AG04450 (cell line): ENCODE measurements around the gene UFSP1. TPM values are rescaled to one million over a fixed set of nuclear protein-coding genes. Genes with fewer than 3 reads are reported as not detected.

Experiments used
- CTCF ChIA-PET: fragments of 300-600, 350-600 bp; formaldehyde crosslinking; extraction: SDS; loops from one replicate; lab custom pipeline; 2022; ENCODE audit warnings: antibody characterized with exemption, inconsistent platforms; lab: Charles Lee
- POLR2A ChIA-PET: fragments of 350-600 bp; formaldehyde crosslinking; extraction: SDS; loops from one replicate; lab custom pipeline; 2021; ENCODE audit warnings: antibody characterized with exemption, inconsistent platforms; lab: Yijun Ruan, JAX
- DNase-seq: peaks from one replicate; pipeline ENCODE4 v3.0.0-alpha.2; 2011; ENCODE audit warnings: low read depth, low spot score
- H3K27ac ChIP-seq: one replicate; pipeline ENCODE4 v1.5.1; 2012; ENCODE audit warnings: low read depth, low read length, control low read depth
- H3K27me3 ChIP-seq: one replicate; pipeline ENCODE4 v1.6.0; 2012; ENCODE audit warnings: low read length; ENCODE audit not compliant: control insufficient read depth, insufficient read depth
- H3K4me3 ChIP-seq: 2 replicates; pipeline ENCODE4 v1.5.1; 2011; ENCODE audit warnings: mild to moderate bottlenecking, low read depth, low read length, control low read depth
- H3K9me3 ChIP-seq: 2 replicates; pipeline ENCODE4 v1.5.1; 2012; ENCODE audit warnings: low read length; ENCODE audit not compliant: control insufficient read depth, insufficient read depth
- CTCF ChIP-seq: IDR thresholded peaks from 2 replicates; pipeline ENCODE4 v1.5.1; 2011; ENCODE audit warnings: low read depth, low read length, control low read depth, inconsistent platforms
- polyA plus RNA-seq: library from polyadenylated mRNA; depleted of rRNA; stranded (reverse); fragments of >200 nt; gene quantifications from 2 replicates; pipeline ENCODE4 v1.2.3, GENCODE V29; 2011

The UFSP1 gene
- polyA plus RNA-seq, 1 experiment: 0.48 TPM

DNA sequence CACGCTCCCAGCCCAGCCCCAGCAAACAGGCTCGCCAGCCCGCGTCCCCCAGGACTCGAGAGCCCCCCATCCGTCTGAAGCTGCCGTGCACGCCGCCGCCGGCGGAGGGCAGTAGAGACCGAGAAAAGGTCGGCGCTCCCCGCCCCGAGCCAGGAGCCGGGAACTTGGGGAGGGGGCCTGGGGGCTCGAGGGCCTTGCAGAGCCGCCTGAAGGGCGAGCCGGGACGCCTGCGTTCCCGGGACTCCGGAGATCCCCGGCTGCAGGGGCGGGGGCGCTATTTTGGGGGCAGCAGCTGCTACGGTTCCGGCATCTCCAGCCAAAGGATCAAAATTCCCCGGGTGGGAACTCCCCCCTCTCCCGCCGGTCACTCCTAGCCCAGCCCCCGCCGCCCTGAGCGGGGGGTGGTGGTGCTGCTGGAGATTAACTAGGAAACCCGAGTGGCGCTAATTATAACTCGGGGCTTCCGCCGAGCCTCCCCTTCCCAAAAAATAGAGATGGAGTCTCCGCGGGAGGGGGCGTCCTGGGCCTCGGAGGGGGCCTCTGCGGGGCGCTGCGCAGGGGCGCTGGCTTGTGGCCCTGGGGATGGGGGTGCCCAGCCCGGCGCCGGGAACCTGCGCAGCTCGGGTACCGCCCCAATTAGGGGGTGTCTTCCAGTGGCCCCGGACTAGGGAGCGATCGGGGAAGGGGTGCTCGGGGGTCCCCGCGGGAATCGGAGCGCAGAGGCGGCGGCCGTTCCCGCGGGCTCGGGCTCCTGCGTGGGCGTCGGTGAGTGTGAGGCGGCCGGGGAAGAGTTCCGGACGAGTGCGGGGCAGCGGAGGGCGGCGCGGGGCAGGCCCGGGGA is 5.6 kb upstream of the UFSP1 start:
- H3K9me3 ChIP-seq: no peaks in the 10 kb centered on the region; the same call in 1 of the 2 replicates
- ChIA-PET CTCF (interaction anchor here (0.6 to 1.6 kb wide), 9 partner anchors 10 to 387 kb away, joined by 3 to 7 read pairs (median 3); no protein-coding TSS in a partner anchor), POLR2A (interaction anchor here (0.6 kb wide), 1 partner anchor 190 kb away, joined by 10 read pairs; no protein-coding TSS in a partner anchor)
- no peak overlapping the region for H3K27ac ChIP-seq
- peak; percentile 79 for TF ChIP-seq CTCF
- peaks cover 26% of the 10 kb centered on the region for H3K27me3 ChIP-seq
- DNase-seq: no peak
- H3K4me3 ChIP-seq: peak overlapping the region; percentile 44

DNA sequence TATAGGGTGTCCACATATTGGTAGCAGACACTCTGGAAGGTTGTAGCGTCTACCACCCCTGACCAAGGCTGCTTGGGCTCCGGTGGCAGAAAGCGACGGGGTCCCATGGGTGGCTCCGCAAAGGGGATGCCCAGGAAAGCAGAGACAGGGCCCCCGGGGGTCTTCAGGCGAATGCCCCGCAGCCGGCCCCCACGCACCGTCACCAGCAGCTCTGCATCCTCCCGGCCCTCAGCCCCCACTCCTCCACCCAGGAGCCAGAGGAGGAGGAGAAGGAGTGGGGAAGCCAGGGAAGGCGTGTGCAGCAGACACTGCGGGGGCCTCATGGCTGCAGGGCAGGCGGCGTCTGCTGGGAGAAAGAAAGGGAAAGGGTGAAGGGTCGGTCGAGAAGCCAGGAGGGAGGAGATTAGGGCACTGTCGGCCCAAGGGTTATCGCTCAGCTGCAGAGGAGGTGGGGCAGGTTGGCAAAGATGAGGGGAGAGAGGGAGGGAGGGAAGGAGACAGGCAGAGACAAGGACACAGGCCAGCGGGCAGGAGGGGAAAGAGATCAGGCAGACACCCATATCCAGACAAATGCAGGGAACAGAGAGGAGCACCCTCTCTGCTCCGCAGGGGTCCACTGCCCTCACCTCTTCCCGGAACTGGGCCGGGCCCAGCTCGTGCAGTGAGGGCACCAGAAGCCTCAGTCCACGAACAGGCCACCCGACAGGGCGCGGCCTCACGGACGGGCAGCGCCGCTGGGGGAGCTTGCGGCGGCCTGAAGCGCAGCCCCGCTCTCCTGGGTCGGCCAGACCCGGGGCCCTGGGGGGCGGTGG is 4.6 kb upstream of the UFSP1 start:
- ChIA-PET POLR2A (no interaction called here), CTCF (interaction anchor here (0.6 to 1.6 kb wide), 9 partner anchors 11 to 388 kb away, joined by 3 to 7 read pairs (median 3); no protein-coding TSS in a partner anchor)
- no peak overlapping the region for H3K27ac ChIP-seq
- H3K4me3 ChIP-seq: no peak overlapping the region
- H3K27me3 ChIP-seq: peaks cover 26% of the 10 kb centered on the region
- no peak for DNase-seq
- H3K9me3 ChIP-seq: no peaks in the 10 kb centered on the region; the same call in 1 of the 2 replicates
- TF ChIP-seq CTCF: no peak

GRCh38 chr7:100893318-100893895 is 3.9 kb upstream of the UFSP1 start:
- ChIA-PET POLR2A (no interaction called here), CTCF (interaction anchor here (0.6 to 1.1 kb wide), 2 partner anchors 184 to 351 kb away, joined by 3 to 6 read pairs; no protein-coding TSS in a partner anchor)
- no peaks in the 10 kb centered on the region; the same call in 1 of the 2 replicates for H3K9me3 ChIP-seq
- H3K27me3 ChIP-seq: peaks cover 26% of the 10 kb centered on the region
- H3K27ac ChIP-seq: no peak overlapping the region
- H3K4me3 ChIP-seq: no peak overlapping the region
- DNase-seq: no peak
- TF ChIP-seq CTCF: no peak

DNA sequence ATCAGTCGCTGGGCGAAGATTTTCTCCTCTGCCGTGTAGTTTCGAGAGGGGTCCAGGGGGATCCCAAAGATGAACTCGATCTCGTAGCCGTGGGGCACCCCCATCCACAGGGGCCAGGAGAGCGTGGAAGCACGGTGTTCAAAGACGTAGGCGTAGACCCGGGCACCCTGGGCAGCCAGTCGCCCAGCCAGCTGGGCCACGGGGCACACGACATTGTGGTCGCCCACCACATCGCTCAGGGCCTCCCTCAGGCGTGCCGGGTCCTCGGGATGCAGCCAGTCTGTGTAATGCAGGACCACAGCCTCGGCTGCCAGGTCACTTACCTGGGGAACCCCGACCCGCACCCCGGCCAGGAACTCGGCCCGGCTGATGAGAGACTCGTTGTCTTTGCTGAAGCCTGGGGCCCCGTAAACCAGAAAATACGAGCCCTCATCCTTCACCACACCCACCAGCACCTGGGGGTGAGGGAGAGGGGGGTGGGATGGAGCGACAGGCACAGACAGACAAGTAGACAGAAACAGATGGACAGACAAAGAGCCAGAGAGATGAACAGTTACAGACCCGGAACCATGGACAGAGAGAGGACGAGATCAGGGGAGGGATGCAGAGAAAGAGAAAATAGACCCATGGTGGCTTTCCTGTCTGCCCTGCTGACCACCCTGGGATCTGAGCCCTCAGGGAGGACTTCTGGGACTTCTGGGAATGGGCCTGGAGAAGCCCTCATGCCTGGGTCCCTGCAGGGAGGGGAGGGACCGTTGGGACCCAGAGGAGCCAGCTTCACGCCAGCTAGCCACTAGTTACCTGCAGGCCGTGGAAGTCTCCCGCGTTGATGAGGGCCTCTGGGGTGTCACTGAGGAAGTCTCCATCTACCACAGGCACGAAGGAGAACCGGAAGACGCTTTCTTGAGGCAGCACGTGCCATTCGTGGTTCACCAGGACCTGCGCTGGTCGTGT is 3.1 kb upstream of the UFSP1 start:
- no peak for DNase-seq
- Histone ChIP-seq H3K27ac (no peak overlapping the region), H3K4me3 (no peak overlapping the region), H3K27me3 (peaks cover 21% of the 10 kb centered on the region), H3K9me3 (no peaks in the 10 kb centered on the region; the same call in 1 of the 2 replicates)
- TF ChIP-seq CTCF: no peak
- POLR2A ChIA-PET: no interaction called here
- CTCF ChIA-PET: no interaction called here
